Measurements from ENCODE around the gene PILRB.

The PILRB gene

GRCh38 chr7:100398239-100398638, 40.3 kb downstream of the PILRB start:
- Mint-ChIP-seq H3K4me1 (ENCODE audit: low read depth) (peaks cover 27% of the 10 kb centered on the region), H3K4me3 (no peak overlapping the region), H3K9me3 (no peaks in the 10 kb centered on the region), H3K36me3 (ENCODE audit: low read depth) (no peaks in the 10 kb centered on the region), H3K27me3 (peaks cover 4% of the 10 kb centered on the region), H3K27ac (no peak overlapping the region)
- DNase-seq, result no peak

GRCh38 chr7:100400041-100400440, 42.1 kb downstream of the PILRB start:
- no peaks in the 10 kb centered on the region for H3K36me3 Mint-ChIP-seq (ENCODE audit: low read depth)
- no peaks in the 10 kb centered on the region for H3K9me3 Mint-ChIP-seq
- H3K27me3 Mint-ChIP-seq, result peaks cover 4% of the 10 kb centered on the region
- H3K4me3 Mint-ChIP-seq, result no peak overlapping the region
- no peak for DNase-seq
- no peak overlapping the region for H3K27ac Mint-ChIP-seq
- peaks cover 25% of the 10 kb centered on the region for H3K4me1 Mint-ChIP-seq (ENCODE audit: low read depth)

- H3K36me3 Mint-ChIP-seq (ENCODE audit: low read depth), result no peaks in the 10 kb centered on the region
- H3K27me3 Mint-ChIP-seq, result peaks cover 4% of the 10 kb centered on the region
- H3K4me1 Mint-ChIP-seq (ENCODE audit: low read depth), result peaks cover 23% of the 10 kb centered on the region
- H3K4me3 Mint-ChIP-seq, result no peak overlapping the region
- H3K9me3 Mint-ChIP-seq, result no peaks in the 10 kb centered on the region
- H3K27ac Mint-ChIP-seq, result no peak overlapping the region
- DNase-seq, result no peak
These were observed 42.7 kb downstream of the PILRB start for GRCh38 chr7:100400656-100401055.

DNA sequence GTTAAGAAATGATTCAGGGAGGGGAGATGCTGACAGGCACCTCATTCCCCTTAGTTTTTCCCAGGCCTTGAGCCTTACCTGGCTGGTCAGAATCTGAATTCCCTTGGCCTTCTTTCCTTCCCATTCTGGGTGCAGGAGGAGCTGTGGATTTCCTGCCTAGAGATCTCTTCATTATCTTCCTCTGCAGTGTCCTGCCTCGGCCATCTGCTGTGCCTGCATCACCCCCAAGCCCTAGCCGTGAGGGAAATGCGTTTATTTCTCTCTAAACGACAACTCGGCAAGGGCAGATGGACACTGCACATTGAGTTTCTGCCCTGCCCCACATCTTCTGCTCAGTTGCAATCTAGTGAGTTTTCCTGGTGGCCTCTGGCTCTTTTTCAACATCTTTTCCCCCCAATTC, 43.9 kb downstream of the PILRB start:
- H3K36me3 Mint-ChIP-seq (ENCODE audit: low read depth), result no peaks in the 10 kb centered on the region
- H3K4me3 Mint-ChIP-seq, result no peak overlapping the region
- H3K9me3 Mint-ChIP-seq, result no peaks in the 10 kb centered on the region
- no peak overlapping the region for H3K27ac Mint-ChIP-seq
- no peak for DNase-seq
- H3K4me1 Mint-ChIP-seq (ENCODE audit: low read depth), result peaks cover 15% of the 10 kb centered on the region
- peaks cover 4% of the 10 kb centered on the region for H3K27me3 Mint-ChIP-seq

GRCh38 chr7:100402241-100402640, 44.3 kb downstream of the PILRB start:
- Mint-ChIP-seq H3K4me3 (no peak overlapping the region), H3K4me1 (ENCODE audit: low read depth) (peaks cover 13% of the 10 kb centered on the region), H3K27me3 (peaks cover 4% of the 10 kb centered on the region), H3K27ac (no peak overlapping the region), H3K36me3 (ENCODE audit: low read depth) (no peaks in the 10 kb centered on the region), H3K9me3 (no peaks in the 10 kb centered on the region)
- DNase-seq, result no peak

DNA sequence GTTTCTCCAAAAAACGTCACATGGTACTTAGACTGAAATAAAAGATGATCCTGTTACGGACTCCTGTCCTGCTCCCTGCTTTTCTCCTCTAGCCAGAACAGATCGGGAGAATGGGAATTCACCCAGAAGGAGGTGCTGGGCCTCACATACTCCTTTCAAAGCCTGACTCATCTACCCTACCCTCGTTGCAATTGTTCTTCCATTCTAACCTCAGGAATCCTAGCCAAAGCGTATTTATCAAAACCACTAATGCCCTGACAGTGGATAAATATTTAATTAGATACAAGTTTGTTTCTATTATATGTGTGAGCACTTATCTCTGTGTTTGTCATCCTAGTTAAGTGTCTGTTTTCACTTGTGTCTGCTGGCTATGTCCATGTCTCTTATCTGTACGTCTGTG, 48.9 kb downstream of the PILRB start:
- Mint-ChIP-seq H3K4me1 (ENCODE audit: low read depth) (peaks cover 5% of the 10 kb centered on the region), H3K27me3 (no peaks in the 10 kb centered on the region), H3K36me3 (ENCODE audit: low read depth) (no peaks in the 10 kb centered on the region), H3K4me3 (no peak overlapping the region), H3K27ac (no peak overlapping the region), H3K9me3 (no peaks in the 10 kb centered on the region)
- DNase-seq, result no peak

- H3K27ac Mint-ChIP-seq, result no peak overlapping the region
- H3K9me3 Mint-ChIP-seq, result no peaks in the 10 kb centered on the region
- no peaks in the 10 kb centered on the region for H3K27me3 Mint-ChIP-seq
- no peaks in the 10 kb centered on the region for H3K36me3 Mint-ChIP-seq (ENCODE audit: low read depth)
- no peak overlapping the region for H3K4me3 Mint-ChIP-seq
- peak; percentile 47 for DNase-seq
- H3K4me1 Mint-ChIP-seq (ENCODE audit: low read depth), result peaks cover 5% of the 10 kb centered on the region
These were observed 49.6 kb downstream of the PILRB start for GRCh38 chr7:100407285-100408180.

DNA sequence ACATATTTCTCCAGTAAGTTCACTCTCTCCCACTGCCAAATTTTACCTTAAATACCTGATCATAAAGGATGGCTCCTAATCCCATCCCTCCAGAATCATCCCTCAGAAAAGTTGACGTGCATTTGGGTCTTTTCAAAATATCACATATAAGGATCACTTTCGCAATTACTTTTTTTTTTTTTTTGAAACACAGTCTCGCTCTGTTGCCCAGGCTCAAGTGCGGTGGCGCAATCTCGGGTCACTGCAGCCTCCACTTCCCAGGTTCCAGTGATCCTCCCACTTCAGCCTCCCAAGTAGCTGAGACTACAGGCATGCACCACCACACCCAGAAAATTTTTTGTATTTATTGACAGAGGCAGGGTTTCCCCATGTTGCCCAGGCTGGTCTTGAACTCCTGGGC, 53.2 kb downstream of the PILRB start:
- no peak for DNase-seq
- H3K4me1 Mint-ChIP-seq (ENCODE audit: low read depth), result peaks cover 5% of the 10 kb centered on the region
- no peaks in the 10 kb centered on the region for H3K36me3 Mint-ChIP-seq (ENCODE audit: low read depth)
- H3K9me3 Mint-ChIP-seq, result no peaks in the 10 kb centered on the region
- no peaks in the 10 kb centered on the region for H3K27me3 Mint-ChIP-seq
- H3K27ac Mint-ChIP-seq, result no peak overlapping the region
- no peak overlapping the region for H3K4me3 Mint-ChIP-seq

DNA sequence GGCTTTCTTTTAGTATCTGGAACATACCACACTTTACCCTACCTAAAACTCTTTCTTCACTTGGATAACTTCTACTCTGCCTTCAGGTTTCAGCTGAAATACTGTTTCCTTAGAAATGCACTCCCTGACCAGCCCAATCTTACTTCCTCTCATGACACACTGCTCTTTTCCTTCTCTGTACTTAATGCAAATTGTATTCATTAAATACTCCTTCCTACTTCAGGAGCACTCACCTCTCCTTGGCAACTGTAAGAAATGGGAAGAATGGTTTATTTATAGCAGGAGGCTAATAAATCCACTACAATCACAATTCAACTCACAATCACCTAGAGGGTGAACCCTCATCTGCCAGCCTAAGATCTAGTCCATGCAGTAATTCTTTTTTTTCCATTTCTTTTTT, 55.4 kb downstream of the PILRB start:
- Mint-ChIP-seq H3K4me3 (no peak overlapping the region), H3K36me3 (ENCODE audit: low read depth) (no peaks in the 10 kb centered on the region), H3K4me1 (ENCODE audit: low read depth) (no peaks in the 10 kb centered on the region), H3K9me3 (no peaks in the 10 kb centered on the region), H3K27ac (no peak overlapping the region), H3K27me3 (no peaks in the 10 kb centered on the region)
- no peak for DNase-seq

DNA sequence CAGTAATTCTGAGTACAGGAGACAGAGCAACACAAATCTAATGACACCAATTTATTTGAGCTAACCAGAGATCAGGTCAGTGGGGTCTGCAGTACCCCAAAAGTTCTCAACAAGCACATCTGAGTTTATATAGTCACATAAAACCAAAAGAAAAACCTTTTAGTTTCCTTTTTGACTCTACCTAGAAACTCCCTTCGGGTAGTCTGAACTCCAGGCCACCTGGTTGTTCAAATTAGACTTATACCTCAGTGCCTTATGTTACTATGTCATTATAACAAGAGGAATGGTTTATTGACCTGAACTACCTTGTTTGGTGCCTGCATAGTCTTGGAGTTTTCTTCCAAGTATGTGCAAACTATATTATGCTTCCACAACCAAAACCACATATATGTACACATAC, 56.0 kb downstream of the PILRB start:
- no peak overlapping the region for H3K27ac Mint-ChIP-seq
- no peaks in the 10 kb centered on the region for H3K27me3 Mint-ChIP-seq
- no peaks in the 10 kb centered on the region for H3K4me1 Mint-ChIP-seq (ENCODE audit: low read depth)
- no peak overlapping the region for H3K4me3 Mint-ChIP-seq
- no peaks in the 10 kb centered on the region for H3K9me3 Mint-ChIP-seq
- no peak for DNase-seq
- no peaks in the 10 kb centered on the region for H3K36me3 Mint-ChIP-seq (ENCODE audit: low read depth)

DNA sequence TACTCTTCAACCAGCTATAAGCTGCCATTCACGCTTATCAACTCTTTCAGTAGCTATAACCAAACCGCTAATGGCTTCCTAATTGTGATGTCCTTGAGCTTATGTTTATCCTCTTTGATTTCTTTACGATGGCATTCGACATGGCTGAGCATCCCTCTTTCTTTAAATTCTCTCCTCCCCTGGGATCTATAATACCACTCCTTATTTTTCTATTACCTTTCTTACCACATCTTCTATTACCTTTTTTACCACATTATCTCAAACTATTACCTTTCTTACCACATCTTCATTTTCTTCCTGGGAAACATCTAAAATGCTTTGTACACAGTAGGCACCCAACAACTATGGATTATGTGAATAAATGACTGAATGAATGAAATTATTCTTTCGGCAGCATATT, 57.5 kb downstream of the PILRB start:
- no peaks in the 10 kb centered on the region for H3K9me3 Mint-ChIP-seq
- H3K4me1 Mint-ChIP-seq (ENCODE audit: low read depth), result no peaks in the 10 kb centered on the region
- no peak overlapping the region for H3K4me3 Mint-ChIP-seq
- H3K27ac Mint-ChIP-seq, result no peak overlapping the region
- no peaks in the 10 kb centered on the region for H3K27me3 Mint-ChIP-seq
- no peak for DNase-seq
- H3K36me3 Mint-ChIP-seq (ENCODE audit: low read depth), result no peaks in the 10 kb centered on the region

All from activated T-cell treated with anti-CD3 and anti-CD28 coated beads, Interleukin-2, amount 50 U/mL, for 24 hours (primary cell).